ENCODE measurements around the gene ATP6V0A1. TPM values are rescaled to one million over a fixed set of nuclear protein-coding genes. Genes with fewer than 3 reads are reported as not detected.

The ATP6V0A1 gene
- total and polyA plus RNA-seq, 2 donors from 2014 or later = 108 to 110 TPM

DNA sequence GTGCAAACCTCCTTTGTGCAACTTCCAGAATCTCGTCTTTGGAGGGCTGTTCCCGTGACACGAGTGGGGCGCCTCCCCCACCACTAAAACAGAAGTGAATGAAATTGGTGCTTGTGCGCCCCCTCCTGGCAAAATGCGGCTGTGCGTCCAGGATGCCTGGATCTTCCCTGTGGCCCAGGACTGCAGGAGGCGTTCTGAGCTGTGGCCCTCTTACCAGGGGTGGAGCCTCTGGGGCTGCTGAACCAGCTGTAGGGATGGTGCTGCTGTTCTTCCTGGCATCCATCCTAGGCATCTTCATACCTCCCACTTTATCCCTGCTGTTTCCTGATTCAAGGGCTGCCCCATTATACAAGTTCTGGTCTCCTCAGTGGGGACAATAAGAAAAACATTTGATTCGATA, 58.8 kb downstream of the ATP6V0A1 start:
- intact Hi-C loops (cut with DNase I) = loop anchor here (10.0 kb wide), 1 partner anchor 93 kb away; the partner anchor contains the start of gene CAVIN1

GRCh38 chr17:42518046-42518754, 59.5 kb downstream of the ATP6V0A1 start:
- H3K9ac ChIP-seq (ENCODE audit: low read length in 3 of 3) = peak overlapping the region in 1 of 3 donors; percentile 70
- H3K27me3 ChIP-seq (ENCODE audit: control insufficient read depth, insufficient read depth, low read length) = no peaks in the 10 kb centered on the region
- peak overlapping the region in 1 of 3 donors; percentile 10 for H3K4me3 ChIP-seq (ENCODE audit: low read length in 3 of 3)
- FAIRE-seq (no peak), DNase-seq (peak in 2 of 5 donors; percentile 66 to 90)
- intact Hi-C loops (cut with DNase I) = loop anchor here (10.0 kb wide), 1 partner anchor 93 kb away; the partner anchor contains the start of gene CAVIN1
- H3K4me1 ChIP-seq (ENCODE audit: control insufficient read depth in 2 of 3, insufficient read depth in 2 of 3, low read depth in 1 of 3, low read length in 3 of 3) = peaks cover 19 to 74% (median 56%) of the 10 kb centered on the region in 3 donors
- no peaks in the 10 kb centered on the region for H3K9me3 ChIP-seq (ENCODE audit: control insufficient read depth in 2 of 3, insufficient read depth in 1 of 3, low read length in 3 of 3)
- TF ChIP-seq CTCF (IDR thresholded peaks at IDR 0.05; ENCODE audit: borderline replicate concordance, extremely low read depth, insufficient read depth) = no peak
- H3K27ac ChIP-seq (ENCODE audit: low read depth in 2 of 2, low read length in 2 of 2) = peak overlapping the region; percentile 91 to 96
- H3K36me3 ChIP-seq (ENCODE audit: control insufficient read depth in 2 of 3, insufficient read depth in 3 of 3, low read length in 3 of 3) = peaks cover 2 to 39% (median 13%) of the 10 kb centered on the region in 3 donors

More for the DNA sequence above, 58.8 kb downstream of the ATP6V0A1 start:
- no peaks in the 10 kb centered on the region for H3K27me3 ChIP-seq (ENCODE audit: control insufficient read depth, insufficient read depth, low read length)
- peak; percentile 92 for TF ChIP-seq CTCF (IDR thresholded peaks at IDR 0.05; ENCODE audit: borderline replicate concordance, extremely low read depth, insufficient read depth)
- H3K27ac ChIP-seq (ENCODE audit: low read depth in 2 of 2, low read length in 2 of 2) = peak overlapping the region; percentile 91 to 96
- peaks cover 19 to 69% (median 60%) of the 10 kb centered on the region in 3 donors for H3K4me1 ChIP-seq (ENCODE audit: control insufficient read depth in 2 of 3, insufficient read depth in 2 of 3, low read depth in 1 of 3, low read length in 3 of 3)
- peaks cover 2 to 35% (median 13%) of the 10 kb centered on the region in 3 donors for H3K36me3 ChIP-seq (ENCODE audit: control insufficient read depth in 2 of 3, insufficient read depth in 3 of 3, low read length in 3 of 3)
- DNase-seq (peak; percentile 76 to 92 (median 83)), FAIRE-seq (no peak)
- no peaks in the 10 kb centered on the region for H3K9me3 ChIP-seq (ENCODE audit: control insufficient read depth in 2 of 3, insufficient read depth in 1 of 3, low read length in 3 of 3)
- no peak overlapping the region for H3K4me3 ChIP-seq (ENCODE audit: low read length in 3 of 3)
- peak overlapping the region in 1 of 3 donors; percentile 70 for H3K9ac ChIP-seq (ENCODE audit: low read length in 3 of 3)

GRCh38 chr17:42518755-42519545, 60.3 kb downstream of the ATP6V0A1 start:
- TF ChIP-seq CTCF (IDR thresholded peaks at IDR 0.05; ENCODE audit: borderline replicate concordance, extremely low read depth, insufficient read depth) = no peak
- Histone ChIP-seq H3K9me3 (ENCODE audit: control insufficient read depth in 2 of 3, insufficient read depth in 1 of 3, low read length in 3 of 3) (no peaks in the 10 kb centered on the region), H3K9ac (ENCODE audit: low read length in 3 of 3) (peak overlapping the region in 2 of 3 donors; percentile 49 to 70), H3K4me1 (ENCODE audit: control insufficient read depth in 2 of 3, insufficient read depth in 2 of 3, low read depth in 1 of 3, low read length in 3 of 3) (peaks cover 19 to 68% (median 51%) of the 10 kb centered on the region in 3 donors), H3K27ac (ENCODE audit: low read depth in 2 of 2, low read length in 2 of 2) (peak overlapping the region; percentile 91 to 96), H3K4me3 (ENCODE audit: low read length in 3 of 3) (no peak overlapping the region), H3K27me3 (ENCODE audit: control insufficient read depth, insufficient read depth, low read length) (no peaks in the 10 kb centered on the region), H3K36me3 (ENCODE audit: control insufficient read depth in 2 of 3, insufficient read depth in 3 of 3, low read length in 3 of 3) (peaks cover 2 to 37% (median 13%) of the 10 kb centered on the region in 3 donors)
- DNase-seq = peak in 1 of 5 donors; percentile 55
- intact Hi-C loops (cut with DNase I) = loop anchor here (10.0 kb wide), 1 partner anchor 94 kb away; the partner anchor contains the start of gene CAVIN1
- FAIRE-seq = no peak

All from kidney (tissue), 14 donors.